ENCODE results near the gene GATAD2B. TPM values are rescaled to one million over a fixed set of nuclear protein-coding genes. Genes with fewer than 3 reads are reported as not detected.

GATAD2B gene
- total and polyA plus RNA-seq, 7 donors, result 1.8 to 37.4 (median 16.4) TPM

GRCh38 chr1:153944005-153944826 is 21.4 kb upstream of the GATAD2B start:
- no peaks in the 10 kb centered on the region for H3K9me3 ChIP-seq

GRCh38 chr1:153942766-153943549 is 20.2 kb upstream of the GATAD2B start:
- Histone ChIP-seq H3K27ac (no peak overlapping the region), H3K9me3 (no peaks in the 10 kb centered on the region), H3K4me3 (no peak overlapping the region), H3K36me3 (peaks cover 0 to 64% (median 25%) of the 10 kb centered on the region in 4 donors), H3K27me3 (no peaks in the 10 kb centered on the region), H3K4me1 (peaks cover 0 to 29% (median 19%) of the 10 kb centered on the region in 4 donors)
- 91 to 94% methylated on average over 11 of the region's 11 CpGs for WGBS, 2 donors
- no peak for DNase-seq
- intact Hi-C loops (cut with DNase I), result no loop called here
- TF ChIP-seq POLR2A (IDR thresholded peaks at IDR 0.05), result no peak
- no peak for TF ChIP-seq EP300 (IDR thresholded peaks at IDR 0.05)
- no peak for TF ChIP-seq CTCF (IDR thresholded peaks at IDR 0.05)
- no peak for TF ChIP-seq POLR2AphosphoS5 (IDR thresholded peaks at IDR 0.05)

More at GRCh38 chr1:153944005-153944826, 21.4 kb upstream of the GATAD2B start:
- no peak for DNase-seq
- Histone ChIP-seq H3K4me1 (peaks cover 0 to 29% (median 19%) of the 10 kb centered on the region in 4 donors), H3K36me3 (peaks cover 0 to 66% (median 37%) of the 10 kb centered on the region in 4 donors), H3K27me3 (no peaks in the 10 kb centered on the region), H3K4me3 (peak overlapping the region in 3 of 4 donors; percentile 1 to 98 (median 95)), H3K27ac (peak overlapping the region; percentile 98 to 100 (median 99))
- intact Hi-C loops (cut with DNase I), result loop anchor here (2.0 kb wide), 1 partner anchor 121 kb away; no protein-coding TSS in a partner anchor
- WGBS, 2 donors, result 86% methylated on average over 15 of the region's 15 CpGs
- no peak for TF ChIP-seq EP300 (IDR thresholded peaks at IDR 0.05)
- no peak for TF ChIP-seq CTCF (IDR thresholded peaks at IDR 0.05)
- no peak for TF ChIP-seq POLR2AphosphoS5 (IDR thresholded peaks at IDR 0.05)
- no peak for TF ChIP-seq POLR2A (IDR thresholded peaks at IDR 0.05)

GRCh38 chr1:153941826-153942725 is 19.3 kb upstream of the GATAD2B start:
- Histone ChIP-seq H3K4me3 (no peak overlapping the region), H3K27me3 (no peaks in the 10 kb centered on the region), H3K36me3 (peaks cover 6 to 67% (median 29%) of the 10 kb centered on the region in 4 donors), H3K9me3 (no peaks in the 10 kb centered on the region), H3K27ac (no peak overlapping the region), H3K4me1 (peaks cover 0 to 27% (median 17%) of the 10 kb centered on the region in 4 donors)
- DNase-seq, result no peak
- TF ChIP-seq EP300 (IDR thresholded peaks at IDR 0.05) (no peak), POLR2AphosphoS5 (IDR thresholded peaks at IDR 0.05) (no peak), POLR2A (IDR thresholded peaks at IDR 0.05) (no peak), CTCF (IDR thresholded peaks at IDR 0.05) (no peak)
- WGBS, 2 donors, result 94 to 96% methylated on average over 34 of the region's 34 CpGs
- intact Hi-C loops (cut with DNase I), result no loop called here

GRCh38 chr1:153940756-153941155 is 18.0 kb upstream of the GATAD2B start:
- Histone ChIP-seq H3K27me3 (no peaks in the 10 kb centered on the region), H3K4me1 (peaks cover 0 to 22% (median 15%) of the 10 kb centered on the region in 4 donors), H3K36me3 (peaks cover 19 to 81% (median 42%) of the 10 kb centered on the region in 4 donors), H3K27ac (no peak overlapping the region), H3K4me3 (no peak overlapping the region), H3K9me3 (no peaks in the 10 kb centered on the region)
- TF ChIP-seq POLR2AphosphoS5 (IDR thresholded peaks at IDR 0.05) (no peak), EP300 (IDR thresholded peaks at IDR 0.05) (no peak), CTCF (IDR thresholded peaks at IDR 0.05) (no peak), POLR2A (IDR thresholded peaks at IDR 0.05) (no peak)
- 94 to 96% methylated on average over 8 of the region's 8 CpGs for WGBS, 2 donors
- intact Hi-C loops (cut with DNase I), result no loop called here
- DNase-seq, result no peak
